HEK293 (cell line): ENCODE data around the gene ACTG2.
A peak's percentile ranks its signal among the peaks of the same experiment; 100 is the strongest.

Experiments used
- HOXA7 ChIP-seq: sonication (generic); formaldehyde crosslinking; IDR thresholded peaks from 2 replicates; pipeline ENCODE4 v1.8.1; 2022; ENCODE audit warnings: missing genetic modification reagents, borderline replicate concordance
- YY1 ChIP-seq: fragments of 450-650 bp; formaldehyde crosslinking; IDR thresholded peaks from 2 replicates; pipeline ENCODE4 v1.5.1; 2018; ENCODE audit warnings: missing biosample characterization, missing genetic modification characterization
- ZEB2 ChIP-seq: fragments of 450-650 bp; formaldehyde crosslinking; IDR thresholded peaks from 2 replicates; pipeline ENCODE4 v1.5.1; 2016; ENCODE audit warnings: missing biosample characterization, missing genetic modification characterization
- ZNF558 ChIP-seq: fragments of 450-650 bp; formaldehyde crosslinking; IDR thresholded peaks from 2 replicates; pipeline ENCODE4 v1.5.1; 2016; ENCODE audit warnings: missing biosample characterization, missing genetic modification characterization
- ZNF561 ChIP-seq: fragments of 450-650 bp; IDR thresholded peaks from 2 replicates; pipeline ENCODE4 v1.5.1; 2018; ENCODE audit warnings: missing biosample characterization, missing genetic modification characterization, borderline replicate concordance
- TF ChIP-seq, protein P1 (sequence below): fragments of 450-650 bp; formaldehyde crosslinking; IDR thresholded peaks from 2 replicates; pipeline ENCODE4 v1.5.1; 2017; ENCODE audit warnings: missing biosample characterization, missing genetic modification characterization
- TF ChIP-seq, protein P2 (sequence below): fragments of 450-650 bp; formaldehyde crosslinking; IDR thresholded peaks from 2 replicates; pipeline ENCODE4 v1.5.1; 2016; ENCODE audit warnings: missing biosample characterization, missing genetic modification characterization

DNA sequence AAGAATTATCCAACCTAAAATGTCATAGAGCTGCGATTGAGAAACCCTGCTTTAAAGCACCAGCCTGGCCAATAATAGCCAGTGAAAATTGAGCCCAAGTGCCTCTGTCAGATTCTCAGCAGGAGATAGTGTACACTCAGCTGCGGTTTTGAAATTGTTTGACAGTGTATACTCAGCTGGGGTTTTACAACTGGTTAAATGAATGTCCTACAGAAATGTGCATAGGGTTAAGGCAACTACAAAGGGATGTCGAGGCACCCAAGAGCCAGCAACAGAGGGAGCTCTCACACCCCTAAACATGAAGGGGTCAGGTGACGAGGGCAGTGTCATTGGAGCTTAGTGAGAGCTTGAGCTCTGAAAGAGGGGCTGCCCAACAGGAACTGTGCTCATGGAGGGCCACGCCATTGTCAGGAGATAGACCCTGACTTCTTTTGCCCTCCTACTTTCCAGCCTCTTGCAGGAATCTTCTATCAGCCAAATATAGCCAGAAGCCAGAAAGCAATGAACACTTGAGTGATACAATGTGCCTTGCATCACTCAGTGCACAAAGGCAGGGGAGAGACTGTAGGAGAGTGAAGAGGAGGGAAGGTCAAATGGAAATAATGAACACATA, 15.1 kb downstream of the ACTG2 start:
- TF ChIP-seq, protein P1, sequence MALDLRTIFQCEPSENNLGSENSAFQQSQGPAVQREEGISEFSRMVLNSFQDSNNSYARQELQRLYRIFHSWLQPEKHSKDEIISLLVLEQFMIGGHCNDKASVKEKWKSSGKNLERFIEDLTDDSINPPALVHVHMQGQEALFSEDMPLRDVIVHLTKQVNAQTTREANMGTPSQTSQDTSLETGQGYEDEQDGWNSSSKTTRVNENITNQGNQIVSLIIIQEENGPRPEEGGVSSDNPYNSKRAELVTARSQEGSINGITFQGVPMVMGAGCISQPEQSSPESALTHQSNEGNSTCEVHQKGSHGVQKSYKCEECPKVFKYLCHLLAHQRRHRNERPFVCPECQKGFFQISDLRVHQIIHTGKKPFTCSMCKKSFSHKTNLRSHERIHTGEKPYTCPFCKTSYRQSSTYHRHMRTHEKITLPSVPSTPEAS (tag by site-specific recombination): no peak
- TF ChIP-seq ZNF558 (tag by site-specific recombination): no peak
- TF ChIP-seq, protein P2, sequence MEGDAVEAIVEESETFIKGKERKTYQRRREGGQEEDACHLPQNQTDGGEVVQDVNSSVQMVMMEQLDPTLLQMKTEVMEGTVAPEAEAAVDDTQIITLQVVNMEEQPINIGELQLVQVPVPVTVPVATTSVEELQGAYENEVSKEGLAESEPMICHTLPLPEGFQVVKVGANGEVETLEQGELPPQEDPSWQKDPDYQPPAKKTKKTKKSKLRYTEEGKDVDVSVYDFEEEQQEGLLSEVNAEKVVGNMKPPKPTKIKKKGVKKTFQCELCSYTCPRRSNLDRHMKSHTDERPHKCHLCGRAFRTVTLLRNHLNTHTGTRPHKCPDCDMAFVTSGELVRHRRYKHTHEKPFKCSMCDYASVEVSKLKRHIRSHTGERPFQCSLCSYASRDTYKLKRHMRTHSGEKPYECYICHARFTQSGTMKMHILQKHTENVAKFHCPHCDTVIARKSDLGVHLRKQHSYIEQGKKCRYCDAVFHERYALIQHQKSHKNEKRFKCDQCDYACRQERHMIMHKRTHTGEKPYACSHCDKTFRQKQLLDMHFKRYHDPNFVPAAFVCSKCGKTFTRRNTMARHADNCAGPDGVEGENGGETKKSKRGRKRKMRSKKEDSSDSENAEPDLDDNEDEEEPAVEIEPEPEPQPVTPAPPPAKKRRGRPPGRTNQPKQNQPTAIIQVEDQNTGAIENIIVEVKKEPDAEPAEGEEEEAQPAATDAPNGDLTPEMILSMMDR (tag by site-specific recombination): peak; percentile 63
- TF ChIP-seq HOXA7 (CRISPR knock-in tag): no peak
- peak; percentile 56; the same call in 1 of the 2 replicates for TF ChIP-seq ZNF561 (tag by site-specific recombination)
- TF ChIP-seq ZEB2 (tag by site-specific recombination): peak; percentile 55
- TF ChIP-seq YY1 (tag by site-specific recombination): no peak
